ENCODE results near the gene ZNG1F.
"Not testable (repeated sequence)": the region's sequence is repeated elsewhere in the genome, so short reads cannot be mapped to it uniquely, and the experiment has no call there.

DNA sequence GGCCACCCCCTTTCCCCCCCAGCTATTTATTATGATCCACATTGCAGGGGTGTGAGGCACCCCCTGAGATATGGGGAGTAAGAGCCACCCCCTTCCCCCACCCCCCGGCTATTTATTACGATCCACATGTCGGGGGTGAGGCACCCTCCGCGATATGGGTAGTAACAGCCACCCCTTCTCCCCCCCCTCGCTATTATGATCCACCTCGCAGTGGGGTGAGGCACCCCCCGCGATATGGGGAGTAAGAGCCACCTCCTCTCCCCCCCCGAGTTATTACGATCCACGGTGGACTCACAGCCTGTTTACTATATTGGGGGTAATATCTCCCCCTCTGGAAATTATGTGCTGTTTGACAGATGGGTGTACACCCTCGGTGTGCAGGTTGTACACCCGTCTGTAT is 75.8 kb downstream of the ZNG1F start:
- TF ChIP-seq, protein P1, sequence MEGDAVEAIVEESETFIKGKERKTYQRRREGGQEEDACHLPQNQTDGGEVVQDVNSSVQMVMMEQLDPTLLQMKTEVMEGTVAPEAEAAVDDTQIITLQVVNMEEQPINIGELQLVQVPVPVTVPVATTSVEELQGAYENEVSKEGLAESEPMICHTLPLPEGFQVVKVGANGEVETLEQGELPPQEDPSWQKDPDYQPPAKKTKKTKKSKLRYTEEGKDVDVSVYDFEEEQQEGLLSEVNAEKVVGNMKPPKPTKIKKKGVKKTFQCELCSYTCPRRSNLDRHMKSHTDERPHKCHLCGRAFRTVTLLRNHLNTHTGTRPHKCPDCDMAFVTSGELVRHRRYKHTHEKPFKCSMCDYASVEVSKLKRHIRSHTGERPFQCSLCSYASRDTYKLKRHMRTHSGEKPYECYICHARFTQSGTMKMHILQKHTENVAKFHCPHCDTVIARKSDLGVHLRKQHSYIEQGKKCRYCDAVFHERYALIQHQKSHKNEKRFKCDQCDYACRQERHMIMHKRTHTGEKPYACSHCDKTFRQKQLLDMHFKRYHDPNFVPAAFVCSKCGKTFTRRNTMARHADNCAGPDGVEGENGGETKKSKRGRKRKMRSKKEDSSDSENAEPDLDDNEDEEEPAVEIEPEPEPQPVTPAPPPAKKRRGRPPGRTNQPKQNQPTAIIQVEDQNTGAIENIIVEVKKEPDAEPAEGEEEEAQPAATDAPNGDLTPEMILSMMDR (IDR thresholded peaks at IDR 0.05; ENCODE audit: low read depth, low read length, poor library complexity, severe bottlenecking): not testable (repeated sequence)
- not testable (repeated sequence) for TF ChIP-seq EZH2phosphoT487 (IDR thresholded peaks at IDR 0.05; ENCODE audit: borderline replicate concordance, low read length)

Measured in DOHH2 (cell line).